GM13976 (cell line): ENCODE results near the gene RUNX3.

Experiments
- DNase-seq: peaks from one replicate; pipeline ENCODE4 v3.0.0; 2012; ENCODE audit warnings: low spot score
- CTCF ChIP-seq: IDR thresholded peaks from 2 replicates; pipeline ENCODE4 v1.5.1; 2012; ENCODE audit warnings: borderline replicate concordance, mild to moderate bottlenecking; ENCODE audit not compliant: insufficient read depth; ENCODE audit errors: extremely low read depth, missing control alignments, control extremely low read depth
- in situ Hi-C: fragments of 300-500 bp; cut with MboI; formaldehyde crosslinking; loops from one replicate; pipeline ENCODE4 v1.12.0; 2022; ENCODE audit warnings: low sequenced_read_pairs, mixed read lengths, inconsistent platforms; ENCODE audit not compliant: unreplicated experiment

RUNX3 gene

GRCh38 chr1:24861821-24862727 is 68.0 kb downstream of the RUNX3 start:
- no peak for TF ChIP-seq CTCF
- in situ Hi-C loops: no loop called here

GRCh38 chr1:24860841-24861240 is 69.2 kb downstream of the RUNX3 start:
- in situ Hi-C loops: no loop called here
- no peak for TF ChIP-seq CTCF
- DNase-seq: no peak

More at GRCh38 chr1:24861821-24862727, 68.0 kb downstream of the RUNX3 start:
- DNase-seq: no peak

GRCh38 chr1:24859063-24860010 is 70.7 kb downstream of the RUNX3 start:
- no peak for TF ChIP-seq CTCF
- in situ Hi-C loops: loop anchor here (10.0 kb wide), 1 partner anchor 175 kb away; no protein-coding TSS in a partner anchor
- no peak for DNase-seq

- DNase-seq: no peak
- TF ChIP-seq CTCF: no peak
- in situ Hi-C loops: loop anchor here (10.0 kb wide), 1 partner anchor 177 kb away; no protein-coding TSS in a partner anchor
Measured at GRCh38 chr1:24858277-24858676, 71.8 kb downstream of the RUNX3 start.

GRCh38 chr1:24857507-24858133 is 72.5 kb downstream of the RUNX3 start:
- DNase-seq: peak; percentile 39
- in situ Hi-C loops: loop anchor here (10.0 kb wide), 1 partner anchor 177 kb away; no protein-coding TSS in a partner anchor
- no peak for TF ChIP-seq CTCF
